Body of pancreas (tissue), 4 donors: Measurements from ENCODE around the gene TTC33.

Experiments used
- POLR2A ChIP-seq, 3 donors: fragments of 450-650 bp; IDR thresholded peaks; one replicate each; pipeline ENCODE4 v1.6.1; 2016; ENCODE audit warnings: antibody characterized with exemption in 3 of 3, mild to moderate bottlenecking in 2 of 3
- TF ChIP-seq, protein P1 (sequence below), 7 experiments: fragments of 450-650 bp in 4 of 7; fragments of 200-600 bp in 3 of 7; sonication (generic) in 3 of 7; IDR thresholded peaks; one replicate each; pipeline ENCODE4 v1.5.1; 2016 to 2019; ENCODE audit warnings: antibody characterized with exemption in 7 of 7

- TF ChIP-seq, protein P1, sequence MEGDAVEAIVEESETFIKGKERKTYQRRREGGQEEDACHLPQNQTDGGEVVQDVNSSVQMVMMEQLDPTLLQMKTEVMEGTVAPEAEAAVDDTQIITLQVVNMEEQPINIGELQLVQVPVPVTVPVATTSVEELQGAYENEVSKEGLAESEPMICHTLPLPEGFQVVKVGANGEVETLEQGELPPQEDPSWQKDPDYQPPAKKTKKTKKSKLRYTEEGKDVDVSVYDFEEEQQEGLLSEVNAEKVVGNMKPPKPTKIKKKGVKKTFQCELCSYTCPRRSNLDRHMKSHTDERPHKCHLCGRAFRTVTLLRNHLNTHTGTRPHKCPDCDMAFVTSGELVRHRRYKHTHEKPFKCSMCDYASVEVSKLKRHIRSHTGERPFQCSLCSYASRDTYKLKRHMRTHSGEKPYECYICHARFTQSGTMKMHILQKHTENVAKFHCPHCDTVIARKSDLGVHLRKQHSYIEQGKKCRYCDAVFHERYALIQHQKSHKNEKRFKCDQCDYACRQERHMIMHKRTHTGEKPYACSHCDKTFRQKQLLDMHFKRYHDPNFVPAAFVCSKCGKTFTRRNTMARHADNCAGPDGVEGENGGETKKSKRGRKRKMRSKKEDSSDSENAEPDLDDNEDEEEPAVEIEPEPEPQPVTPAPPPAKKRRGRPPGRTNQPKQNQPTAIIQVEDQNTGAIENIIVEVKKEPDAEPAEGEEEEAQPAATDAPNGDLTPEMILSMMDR (IDR thresholded peaks at IDR 0.05) = no peak
- no peak for TF ChIP-seq POLR2A (IDR thresholded peaks at IDR 0.05)
Measured at GRCh38 chr5:40626801-40627200, 129.0 kb downstream of the TTC33 start.
